HCT116 (cell line): ENCODE results near the gene POLD2. TPM values are rescaled to one million over a fixed set of nuclear protein-coding genes. Genes with fewer than 3 reads are reported as not detected.

Source experiments
- ATAC-seq: fragments of 200-7000 bp; cut with Tn5 transposase; 2 replicates; pipeline ENCODE4 v1.9.1; 2020; ENCODE audit warnings: mild to moderate bottlenecking, moderate library complexity
- BruUV-seq: library from RNA; stranded (reverse); fragments of 400-500 nt; replicated peaks from 2 replicates; lab custom pipeline; 2021; lab: Mats Ljungman, UMichigan
- CTCF ChIA-PET: fragments of 300-600 bp; sonication (Branson Sonifier 250); formaldehyde crosslinking; loops from one replicate; lab custom pipeline; 2021; ENCODE audit warnings: antibody characterized with exemption; lab: Charles Lee
- POLR2A ChIA-PET: fragments of 300-600, 350-600 bp; sonication (Branson Sonifier 250); formaldehyde crosslinking; loops from one replicate; lab custom pipeline; 2021; ENCODE audit warnings: antibody characterized with exemption; lab: Charles Lee
- RAD21 ChIA-PET, 2 experiments: fragments of 300-600 bp; sonication (Branson Sonifier 250); formaldehyde crosslinking; loops; one replicate each; lab custom pipeline; 2023; ENCODE audit warnings: low total read pairs in 2 of 2; ENCODE audit not compliant: uncharacterized antibody in 2 of 2, unreplicated experiment in 2 of 2, low non-redundant PET in 1 of 2; lab: Charles Lee
- DNase-seq: peaks from one replicate; pipeline ENCODE4 v3.0.0-alpha.2; 2010; ENCODE audit warnings: low read depth, low spot score
- H2AFZ ChIP-seq: fragments of 200-600 bp; shearing (Covaris generic), sonication (generic); 2 replicates; pipeline ENCODE4 v1.6.1; 2017; ENCODE audit warnings: low read depth, mixed run types, mixed read lengths, antibody characterized with exemption, low read length; ENCODE audit not compliant: poor library complexity, severe bottlenecking
- H3K27ac ChIP-seq: 2 replicates; pipeline ENCODE4 v1.5.1; 2012; ENCODE audit warnings: low read depth, low read length
- H3K27me3 ChIP-seq: fragments of 200-600 bp; sonication (generic); 2 replicates; pipeline ENCODE4 v1.6.1; 2016; ENCODE audit warnings: mixed run types, low read length, mixed read lengths; ENCODE audit not compliant: insufficient read depth
- H3K36me3 ChIP-seq, 2 experiments: fragments of 200-500 bp in 1 of 2; fragments of 200-600 bp in 1 of 2; sonication (Bioruptor generic) in 1 of 2; sonication (generic) in 1 of 2; 2 replicates each; pipeline versions ENCODE4 v1.5.1 to v1.6.1; 2014 to 2016; ENCODE audit warnings: low read length in 2 of 2, inconsistent platforms in 1 of 2, mixed read lengths in 1 of 2, mixed run types in 1 of 2; ENCODE audit not compliant: insufficient read depth in 2 of 2, control insufficient read depth in 1 of 2
- H3K4me1 ChIP-seq, 2 experiments: fragments of 200-600 bp in 1 of 2; sonication (generic) in 1 of 2; 2 replicates each; pipeline versions ENCODE4 v1.5.1 to v1.6.1; 2012 to 2017; ENCODE audit warnings: low read length in 2 of 2, inconsistent platforms in 1 of 2, mild to moderate bottlenecking in 1 of 2, mixed read lengths in 1 of 2, mixed run types in 1 of 2, moderate library complexity in 1 of 2; ENCODE audit not compliant: insufficient read depth in 2 of 2, control insufficient read depth in 1 of 2
- H3K4me2 ChIP-seq: fragments of 200-600 bp; sonication (generic); 2 replicates; pipeline ENCODE4 v1.6.1; 2017; ENCODE audit warnings: mixed run types, low read length, mixed read lengths
- H3K4me3 ChIP-seq, 2 experiments: fragments of 200-600 bp in 1 of 2; sonication (generic) in 1 of 2; replicated peaks in 1 of 2; 2 replicates each; pipeline ENCODE4 v1.5.1; 2011 to 2016; ENCODE audit warnings: low read length in 2 of 2, control low read depth in 1 of 2, low read depth in 1 of 2, mild to moderate bottlenecking in 1 of 2, mixed read lengths in 1 of 2, mixed run types in 1 of 2
- H3K79me2 ChIP-seq: fragments of 200-600 bp; sonication (generic); 2 replicates; pipeline ENCODE4 v1.6.1; 2017; ENCODE audit warnings: mild to moderate bottlenecking, mixed run types, low read length, moderate library complexity, mixed read lengths; ENCODE audit not compliant: insufficient read depth
- H3K9ac ChIP-seq: fragments of 200-600 bp; sonication (generic); 2 replicates; pipeline ENCODE4 v1.6.1; 2016; ENCODE audit warnings: low read length, mixed read lengths
- H3K9me2 ChIP-seq: fragments of 200-600 bp; sonication (generic), shearing (Covaris generic); 2 replicates; pipeline ENCODE4 v1.6.1; 2017; ENCODE audit warnings: mixed run types, mild to moderate bottlenecking, moderate library complexity; ENCODE audit not compliant: insufficient read depth
- H3K9me3 ChIP-seq, 2 experiments: fragments of 200-500 bp in 1 of 2; fragments of 200-600 bp in 1 of 2; sonication (Bioruptor generic) in 1 of 2; sonication (generic) in 1 of 2; 2 replicates each; pipeline ENCODE4 v1.6.1; 2014 to 2017; ENCODE audit warnings: low read length in 2 of 2, mixed read lengths in 2 of 2, inconsistent platforms in 1 of 2, low read depth in 1 of 2, mild to moderate bottlenecking in 1 of 2, mixed run types in 1 of 2, moderate library complexity in 1 of 2; ENCODE audit not compliant: control insufficient read depth in 1 of 2, insufficient read depth in 1 of 2
- H4K20me1 ChIP-seq: fragments of 200-600 bp; sonication (generic), shearing (Covaris generic); 2 replicates; pipeline ENCODE4 v1.6.1; 2017; ENCODE audit warnings: mixed run types, mild to moderate bottlenecking, moderate library complexity; ENCODE audit not compliant: insufficient read depth
- EGR1 ChIP-seq: IDR thresholded peaks from 2 replicates; pipeline ENCODE4 v1.6.1; 2012; ENCODE audit warnings: low read depth
- EZH2 ChIP-seq: fragments of 200-600 bp; sonication (generic); IDR thresholded peaks from 2 replicates; pipeline ENCODE4 v1.6.1; 2017; ENCODE audit warnings: antibody characterized with exemption, mixed run types
- JUND ChIP-seq: IDR thresholded peaks from 2 replicates; pipeline ENCODE4 v1.6.1; 2012
- POLR2AphosphoS5 ChIP-seq: IDR thresholded peaks from 2 replicates; pipeline ENCODE4 v1.6.1; 2011; ENCODE audit warnings: mild to moderate bottlenecking, low read depth, low read length, moderate library complexity
- RAD21 ChIP-seq: IDR thresholded peaks from 2 replicates; pipeline ENCODE4 v1.6.1; 2012; ENCODE audit warnings: low read depth, mild to moderate bottlenecking
- REST ChIP-seq: IDR thresholded peaks from 2 replicates; pipeline ENCODE4 v1.6.1; 2012; ENCODE audit warnings: low read depth
- SIN3A ChIP-seq: IDR thresholded peaks from 2 replicates; pipeline ENCODE4 v1.6.1; 2012; ENCODE audit warnings: low read depth
- SP1 ChIP-seq: IDR thresholded peaks from 2 replicates; pipeline ENCODE4 v1.6.1; 2012; ENCODE audit warnings: low read depth
- ZBTB33 ChIP-seq: IDR thresholded peaks from 2 replicates; pipeline ENCODE4 v1.6.1; 2011; ENCODE audit warnings: mild to moderate bottlenecking, low read length, moderate library complexity; ENCODE audit not compliant: insufficient replicate concordance; ENCODE audit errors: extremely low read depth
- intact Hi-C: fragments of 100-400 bp; cut with micrococcal nuclease; formaldehyde crosslinking; loops from 2 replicates; pipeline ENCODE4 v1.10.0; 2022
- total RNA-seq: library from RNA; stranded (reverse); gene quantifications from one replicate; pipeline ENCODE4 v1.2.1, GENCODE V29; 2021; ENCODE audit not compliant: unreplicated experiment

The POLD2 gene
- total RNA-seq, 1 experiment from 2014 or later, result 237 TPM

- ATAC-seq (peak; percentile 58; the same call in 1 of the 2 replicates), DNase-seq (no peak)
- Histone ChIP-seq H3K9me2 (no peaks in the 10 kb centered on the region), H3K4me2 (no peak overlapping the region), H3K79me2 (no peaks in the 10 kb centered on the region), H3K4me3 (no peak overlapping the region), H2AFZ (no peak overlapping the region), H3K27ac (no peak overlapping the region), H3K4me1 (no peaks in the 10 kb centered on the region), H4K20me1 (no peaks in the 10 kb centered on the region), H3K9me3 (no peaks in the 10 kb centered on the region), H3K36me3 (no peaks in the 10 kb centered on the region), H3K9ac (no peak overlapping the region), H3K27me3 (no peaks in the 10 kb centered on the region)
- TF ChIP-seq SP1 (no peak), SIN3A (no peak), REST (no peak), RAD21 (peak; percentile 28; the same call in 1 of the 2 replicates), POLR2AphosphoS5 (no peak), ZBTB33 (no peak), JUND (no peak), EGR1 (no peak), EZH2 (no peak)
- BruUV-seq, result no TSS peak
- RAD21 ChIA-PET, result no interaction called here
- POLR2A ChIA-PET, result no interaction called here
- CTCF ChIA-PET, result no interaction called here
- intact Hi-C loops, result no loop called here
These were observed 34.0 kb upstream of the POLD2 start for GRCh38 chr7:44157116-44158080.
